NCI-H524 treated with DMSO at 0.1 percent for 48 hours (cell line): Measurements from ENCODE around the gene SPATS2.
A peak's percentile ranks its signal among the peaks of the same experiment; 100 is the strongest.

Experiments used
- DNase-seq: peaks from one replicate; lab custom pipeline; 2025; lab: John Stamatoyannopoulos, UW

SPATS2 gene

GRCh38 chr12:49556391-49557186 is 189.3 kb downstream of the SPATS2 start:
- no peak for DNase-seq

GRCh38 chr12:49557187-49557916 is 190.1 kb downstream of the SPATS2 start:
- no peak for DNase-seq

GRCh38 chr12:49557917-49558215 is 190.6 kb downstream of the SPATS2 start:
- DNase-seq, result no peak

- no peak for DNase-seq
Observed at GRCh38 chr12:49558526-49558925, 191.3 kb downstream of the SPATS2 start.

GRCh38 chr12:49559011-49559675 is 191.9 kb downstream of the SPATS2 start:
- no peak for DNase-seq

- no peak for DNase-seq
Observed at GRCh38 chr12:49560695-49561094, 193.4 kb downstream of the SPATS2 start.

GRCh38 chr12:49562233-49562632 is 195.0 kb downstream of the SPATS2 start:
- no peak for DNase-seq

GRCh38 chr12:49562831-49563230 is 195.6 kb downstream of the SPATS2 start:
- no peak for DNase-seq

- DNase-seq, result no peak
Observed at GRCh38 chr12:49563951-49564685, 196.9 kb downstream of the SPATS2 start.

- DNase-seq, result no peak
Observed at GRCh38 chr12:49564686-49565405, 197.6 kb downstream of the SPATS2 start.

- no peak for DNase-seq
Observed at GRCh38 chr12:49565406-49566265, 198.4 kb downstream of the SPATS2 start.

GRCh38 chr12:49566361-49566760 is 199.1 kb downstream of the SPATS2 start:
- DNase-seq, result no peak

- DNase-seq, result no peak
Observed at GRCh38 chr12:49567302-49567610, 200.0 kb downstream of the SPATS2 start.

GRCh38 chr12:49567611-49568441 is 200.6 kb downstream of the SPATS2 start, which contains the start of gene MCRS1:
Gene MCRS1, minus strand, starts transcription at chr12:49568142. Its CDS starts 1,411 bp downstream, at chr12:49566731.
- peak; percentile 31 for DNase-seq

GRCh38 chr12:49568442-49569162 is 201.3 kb downstream of the SPATS2 start:
- DNase-seq, result no peak
